Measurements from ENCODE around the gene UBE2L3. TPM values are rescaled to one million over a fixed set of nuclear protein-coding genes. Genes with fewer than 3 reads are reported as not detected.
"Not testable (repeated sequence)": the region's sequence is repeated elsewhere in the genome, so short reads cannot be mapped to it uniquely, and the experiment has no call there.

Gene UBE2L3
- total RNA-seq, 4 donors from 2014 or later: 12.1 to 41.6 (median 24.1) TPM

DNA sequence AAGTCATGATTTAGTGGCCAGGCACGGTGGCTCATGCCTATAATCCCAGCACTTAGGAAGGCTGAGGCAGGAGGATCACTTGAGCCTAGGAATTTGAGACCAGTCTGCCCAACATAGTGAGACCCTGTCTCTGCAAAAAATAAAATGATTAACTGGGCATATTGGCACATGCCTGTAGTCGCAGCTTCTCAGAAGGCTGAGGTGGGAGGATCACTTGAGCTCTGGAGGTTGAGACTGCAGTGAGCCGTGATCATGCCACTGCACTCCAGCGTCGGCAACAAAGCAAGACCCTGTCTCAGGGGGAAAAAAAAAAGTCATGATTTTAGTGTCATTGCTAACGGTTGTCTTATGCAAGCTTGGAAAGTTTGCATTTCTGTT, 11.9 kb downstream of the UBE2L3 start:
- no peak overlapping the region for H3K27ac ChIP-seq
- TF ChIP-seq POLR2A (IDR thresholded peaks at IDR 0.05): no peak
- no peak for DNase-seq
- H3K9me3 ChIP-seq: no peaks in the 10 kb centered on the region
- no peaks in the 10 kb centered on the region for H3K27me3 ChIP-seq
- no peaks in the 10 kb centered on the region for H3K36me3 ChIP-seq
- no peaks in the 10 kb centered on the region for H3K4me1 ChIP-seq
- intact Hi-C loops (cut with DNase I; ENCODE audit: low total_unique reads): no loop called here
- no peak overlapping the region for H3K4me3 ChIP-seq

DNA sequence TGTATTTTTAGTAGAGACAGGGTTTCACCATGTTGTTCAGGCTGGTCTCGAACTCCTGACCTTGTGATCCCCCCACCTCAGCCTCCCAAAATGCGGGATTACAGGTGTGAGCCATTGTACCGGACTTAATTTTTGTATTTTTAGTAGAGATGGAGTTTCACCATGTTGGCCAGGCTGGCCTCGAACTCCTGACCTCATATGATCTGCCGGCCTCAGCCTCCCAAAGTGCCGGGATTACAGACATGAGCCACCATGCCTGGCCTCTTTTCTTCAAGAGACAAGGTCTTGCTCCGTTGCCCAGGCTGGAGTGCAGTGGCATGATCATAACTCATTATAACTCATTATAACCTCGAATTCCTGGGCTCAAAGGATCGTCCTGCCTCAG, 13.1 kb downstream of the UBE2L3 start:
- H3K9me3 ChIP-seq; H3K36me3 ChIP-seq; H3K27ac ChIP-seq; H3K4me1 ChIP-seq; H3K4me3 ChIP-seq; DNase-seq; intact Hi-C loops (cut with DNase I; ENCODE audit: low total_unique reads); H3K27me3 ChIP-seq: not testable (repeated sequence)

DNA sequence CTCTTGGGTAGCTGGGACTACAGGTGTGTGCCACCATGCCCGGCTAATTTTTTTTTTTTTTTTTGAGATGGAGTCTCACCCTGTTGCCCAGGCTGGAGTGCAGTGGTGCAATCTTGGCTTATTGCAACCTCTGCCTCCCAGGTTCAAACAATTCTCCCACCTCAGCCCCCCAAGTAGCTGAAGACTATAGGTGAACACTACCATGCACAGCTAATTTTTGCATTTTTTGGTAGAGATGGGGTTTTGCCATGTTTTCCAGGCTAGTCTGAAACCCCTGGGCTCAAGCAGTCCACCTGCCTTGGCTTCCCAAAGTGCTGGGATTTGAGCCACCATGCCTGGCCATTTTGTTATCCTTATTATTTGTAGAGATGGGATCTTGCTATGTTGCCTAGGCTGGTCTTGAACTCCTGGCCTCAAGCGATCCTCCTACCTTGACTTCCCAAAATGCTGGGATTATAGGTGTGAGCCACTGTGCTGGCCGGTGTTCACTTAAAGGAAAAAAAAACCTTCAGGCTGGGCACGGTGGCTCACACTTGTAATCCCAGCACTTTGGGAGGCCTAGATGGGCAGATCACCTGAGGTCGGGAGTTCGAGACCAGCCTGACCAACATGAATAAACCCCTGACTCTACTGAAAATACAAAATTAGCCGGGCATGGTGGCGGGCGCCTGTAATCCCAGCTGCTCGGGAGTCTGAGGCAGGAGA, 13.6 kb downstream of the UBE2L3 start:
- H3K4me3 ChIP-seq; H3K9me3 ChIP-seq; H3K36me3 ChIP-seq; H3K27ac ChIP-seq; H3K4me1 ChIP-seq; DNase-seq; intact Hi-C loops (cut with DNase I; ENCODE audit: low total_unique reads); H3K27me3 ChIP-seq: not testable (repeated sequence)

DNA sequence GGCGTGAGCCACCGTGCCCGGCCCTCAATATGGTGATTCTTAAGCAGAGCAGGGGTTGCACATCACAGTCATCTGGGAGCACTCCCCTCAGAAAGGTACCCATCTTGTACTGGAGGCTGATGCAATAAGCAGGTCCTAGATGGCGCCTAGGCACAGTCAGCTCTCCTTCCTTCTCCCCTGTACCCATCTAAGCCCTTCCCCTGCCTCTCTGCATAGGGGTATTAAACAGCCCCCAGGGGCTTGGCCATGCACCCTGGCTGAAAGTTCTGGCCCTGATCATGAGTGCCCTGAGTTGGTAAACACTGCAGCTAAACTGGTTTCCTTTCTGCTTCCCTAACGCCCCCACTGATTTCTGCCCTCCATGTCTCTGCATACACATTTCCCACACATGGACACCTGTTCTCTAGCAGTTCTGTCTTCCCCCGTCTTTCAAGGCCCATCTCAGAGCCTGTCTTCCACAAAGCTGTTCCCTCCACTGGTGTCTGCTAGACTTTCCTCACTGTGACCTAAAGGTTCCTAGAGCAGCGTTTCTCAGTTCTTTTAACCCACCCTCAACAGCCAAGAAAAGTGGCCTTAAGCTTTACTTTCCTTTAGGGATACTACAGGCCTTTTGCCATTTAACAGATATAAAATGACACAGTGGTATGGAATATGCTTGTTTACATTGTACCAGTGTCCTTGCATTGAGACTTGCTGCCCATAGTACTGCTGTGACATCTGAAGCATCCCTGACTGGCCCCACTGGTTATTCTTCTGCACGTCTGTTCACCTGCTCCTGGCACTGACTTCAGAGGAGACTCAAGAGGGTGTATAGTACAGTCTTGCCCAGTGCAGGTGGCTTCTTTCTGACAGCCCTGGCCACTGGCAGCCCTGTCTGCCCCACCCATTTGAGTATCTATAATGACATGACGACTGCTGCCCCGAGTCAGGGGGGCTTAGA, 15.6 kb downstream of the UBE2L3 start:
- DNase-seq: no peak
- no peaks in the 10 kb centered on the region for H3K4me1 ChIP-seq
- H3K4me3 ChIP-seq: no peak overlapping the region
- H3K9me3 ChIP-seq: no peaks in the 10 kb centered on the region
- H3K36me3 ChIP-seq: no peaks in the 10 kb centered on the region
- H3K27me3 ChIP-seq: no peaks in the 10 kb centered on the region
- intact Hi-C loops (cut with DNase I; ENCODE audit: low total_unique reads): no loop called here
- H3K27ac ChIP-seq: no peak overlapping the region
- TF ChIP-seq POLR2A (IDR thresholded peaks at IDR 0.05): no peak
- TF ChIP-seq, protein P1, sequence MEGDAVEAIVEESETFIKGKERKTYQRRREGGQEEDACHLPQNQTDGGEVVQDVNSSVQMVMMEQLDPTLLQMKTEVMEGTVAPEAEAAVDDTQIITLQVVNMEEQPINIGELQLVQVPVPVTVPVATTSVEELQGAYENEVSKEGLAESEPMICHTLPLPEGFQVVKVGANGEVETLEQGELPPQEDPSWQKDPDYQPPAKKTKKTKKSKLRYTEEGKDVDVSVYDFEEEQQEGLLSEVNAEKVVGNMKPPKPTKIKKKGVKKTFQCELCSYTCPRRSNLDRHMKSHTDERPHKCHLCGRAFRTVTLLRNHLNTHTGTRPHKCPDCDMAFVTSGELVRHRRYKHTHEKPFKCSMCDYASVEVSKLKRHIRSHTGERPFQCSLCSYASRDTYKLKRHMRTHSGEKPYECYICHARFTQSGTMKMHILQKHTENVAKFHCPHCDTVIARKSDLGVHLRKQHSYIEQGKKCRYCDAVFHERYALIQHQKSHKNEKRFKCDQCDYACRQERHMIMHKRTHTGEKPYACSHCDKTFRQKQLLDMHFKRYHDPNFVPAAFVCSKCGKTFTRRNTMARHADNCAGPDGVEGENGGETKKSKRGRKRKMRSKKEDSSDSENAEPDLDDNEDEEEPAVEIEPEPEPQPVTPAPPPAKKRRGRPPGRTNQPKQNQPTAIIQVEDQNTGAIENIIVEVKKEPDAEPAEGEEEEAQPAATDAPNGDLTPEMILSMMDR (IDR thresholded peaks at IDR 0.05): no peak

DNA sequence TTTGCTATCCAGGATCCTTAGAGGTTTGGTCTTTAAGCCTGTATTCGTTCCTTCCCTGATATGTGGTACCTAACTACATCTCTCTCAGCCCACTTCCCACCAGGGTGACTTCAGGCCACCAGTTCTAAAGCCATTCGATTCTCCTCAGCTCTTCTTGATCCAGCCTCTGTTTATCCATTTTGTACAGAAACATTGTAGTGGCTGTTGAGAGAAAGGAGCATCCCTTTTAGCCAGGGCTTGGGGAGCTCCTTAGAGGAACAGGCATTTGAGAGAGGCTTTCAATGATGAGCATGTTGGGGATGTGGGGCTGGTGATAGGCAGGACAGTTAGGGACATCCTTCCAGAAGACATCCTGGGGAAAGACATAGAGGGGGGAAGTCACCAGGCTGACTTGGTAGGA, 17.9 kb downstream of the UBE2L3 start:
- no peaks in the 10 kb centered on the region for H3K27me3 ChIP-seq
- no peak overlapping the region for H3K4me3 ChIP-seq
- no peaks in the 10 kb centered on the region for H3K9me3 ChIP-seq
- intact Hi-C loops (cut with DNase I; ENCODE audit: low total_unique reads): no loop called here
- H3K4me1 ChIP-seq: no peaks in the 10 kb centered on the region
- no peak for TF ChIP-seq POLR2A (IDR thresholded peaks at IDR 0.05)
- TF ChIP-seq, protein P1 (IDR thresholded peaks at IDR 0.05): no peak
- no peaks in the 10 kb centered on the region for H3K36me3 ChIP-seq
- H3K27ac ChIP-seq: no peak overlapping the region
- DNase-seq: no peak

DNA sequence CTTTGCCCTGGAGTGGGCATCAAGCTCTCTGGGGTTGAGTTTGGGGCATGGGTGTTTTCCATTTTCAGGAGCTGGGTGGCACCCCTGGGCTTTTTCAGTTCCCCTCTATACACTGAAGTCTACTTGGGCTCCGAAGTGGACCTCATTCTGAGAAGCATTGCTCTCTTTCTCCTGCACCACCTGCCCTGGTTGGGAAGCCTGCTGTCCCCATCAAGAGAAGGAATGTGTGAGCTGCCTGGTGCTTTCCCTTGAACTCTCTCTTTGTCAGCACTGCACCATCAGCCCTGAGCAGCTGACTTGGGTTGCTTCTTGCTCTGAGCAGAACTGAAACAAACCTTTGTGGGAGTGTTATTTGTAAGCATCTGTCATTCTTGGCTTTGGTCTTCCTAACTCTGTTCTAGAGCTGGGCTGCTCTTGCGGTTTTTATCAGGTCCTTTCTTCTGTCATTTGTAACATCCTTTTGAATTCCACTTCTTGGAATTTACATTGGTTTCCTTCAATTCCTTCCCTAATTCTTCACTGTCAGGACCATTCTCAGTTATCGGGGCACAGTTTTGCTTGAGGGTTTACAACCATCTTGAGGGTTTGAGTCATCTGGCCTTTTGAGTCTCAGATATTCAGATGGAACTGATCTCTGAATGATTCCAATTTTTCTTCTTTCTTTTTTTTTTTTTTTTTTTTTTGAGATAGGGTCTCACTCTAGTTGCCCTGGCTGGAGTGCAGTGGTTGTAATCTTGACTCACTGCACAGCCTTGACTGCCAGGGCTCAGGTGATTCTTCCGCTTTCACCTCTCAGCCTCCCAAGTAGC, 20.5 kb downstream of the UBE2L3 start:
- TF ChIP-seq, protein P1 (IDR thresholded peaks at IDR 0.05): no peak
- TF ChIP-seq POLR2A (IDR thresholded peaks at IDR 0.05): no peak
- Histone ChIP-seq H3K27ac (no peak overlapping the region), H3K36me3 (no peaks in the 10 kb centered on the region), H3K27me3 (no peaks in the 10 kb centered on the region), H3K4me1 (peaks cover 0 to 3% of the 10 kb centered on the region in 2 donors), H3K9me3 (no peaks in the 10 kb centered on the region), H3K4me3 (no peak overlapping the region)
- intact Hi-C loops (cut with DNase I; ENCODE audit: low total_unique reads): no loop called here
- no peak for DNase-seq
